ENCODE results near the gene NAA10.
A peak's percentile ranks its signal among the peaks of the same experiment; 100 is the strongest.

Gene NAA10

GRCh38 chrX:153926858-153927671, 7.8 kb downstream of the NAA10 start:
- in situ Hi-C loops (cut with HindIII; ENCODE audit: low sequenced_read_pairs), result no loop called here
- peak overlapping the region; percentile 57 for H3K4me3 ChIP-seq (ENCODE audit: low read depth, low read length)
- no peak for DNase-seq (ENCODE audit: low read depth, low spot score)
- TF ChIP-seq CTCF (IDR thresholded peaks at IDR 0.05; ENCODE audit: low read depth, low read length), result no peak

GRCh38 chrX:153926552-153926857, 8.3 kb downstream of the NAA10 start:
- no peak for DNase-seq (ENCODE audit: low read depth, low spot score)
- no peak for TF ChIP-seq CTCF (IDR thresholded peaks at IDR 0.05; ENCODE audit: low read depth, low read length)
- in situ Hi-C loops (cut with HindIII; ENCODE audit: low sequenced_read_pairs), result no loop called here
- no peak overlapping the region for H3K4me3 ChIP-seq (ENCODE audit: low read depth, low read length)

- no peak for DNase-seq (ENCODE audit: low read depth, low spot score)
- in situ Hi-C loops (cut with HindIII; ENCODE audit: low sequenced_read_pairs), result no loop called here
- TF ChIP-seq CTCF (IDR thresholded peaks at IDR 0.05; ENCODE audit: low read depth, low read length), result no peak
- H3K4me3 ChIP-seq (ENCODE audit: low read depth, low read length), result no peak within 1 kb of the TSS
Observed at GRCh38 chrX:153925739-153926551, 8.9 kb downstream of the NAA10 start, which contains the start of gene ARHGAP4. TSS of gene ARHGAP4 (minus strand) at chrX:153926264. CDS start at chrX:153926202, 62 bp downstream.

GRCh38 chrX:153925387-153925738, 9.5 kb downstream of the NAA10 start:
- DNase-seq (ENCODE audit: low read depth, low spot score), result no peak
- in situ Hi-C loops (cut with HindIII; ENCODE audit: low sequenced_read_pairs), result no loop called here
- TF ChIP-seq CTCF (IDR thresholded peaks at IDR 0.05; ENCODE audit: low read depth, low read length), result no peak
- no peak overlapping the region for H3K4me3 ChIP-seq (ENCODE audit: low read depth, low read length)

GRCh38 chrX:153924149-153924861, 10.5 kb downstream of the NAA10 start:
- peak; percentile 25 for TF ChIP-seq CTCF (IDR thresholded peaks at IDR 0.05; ENCODE audit: low read depth, low read length)
- H3K4me3 ChIP-seq (ENCODE audit: low read depth, low read length), result no peak overlapping the region
- DNase-seq (ENCODE audit: low read depth, low spot score), result peak; percentile 23
- in situ Hi-C loops (cut with HindIII; ENCODE audit: low sequenced_read_pairs), result no loop called here

Measured in astrocyte of the spinal cord (primary cell).